CD4-positive, alpha-beta T cell treated with Interleukin-6 for 4 hours (primary cell): Measurements from ENCODE around the gene TMEM179.
"Not testable (repeated sequence)": the region's sequence is repeated elsewhere in the genome, so short reads cannot be mapped to it uniquely, and the experiment has no call there.

ENCODE experiments used
- DNase-seq: peaks from one replicate; pipeline ENCODE4 v3.0.0-alpha.2; 2020; ENCODE audit warnings: mixed read lengths

TMEM179 gene

GRCh38 chr14:104585966-104586697 lies 18.4 kb downstream of the TMEM179 start:
- no peak for DNase-seq

- no peak for DNase-seq
Observed at GRCh38 chr14:104584557-104584956, 20.0 kb downstream of the TMEM179 start.

- no peak for DNase-seq
Observed at GRCh38 chr14:104583424-104584306, 20.9 kb downstream of the TMEM179 start.

- DNase-seq: no peak
Observed at GRCh38 chr14:104582662-104583061, 21.9 kb downstream of the TMEM179 start.

GRCh38 chr14:104582005-104582404 lies 22.6 kb downstream of the TMEM179 start:
- no peak for DNase-seq

GRCh38 chr14:104581521-104581920 lies 23.1 kb downstream of the TMEM179 start:
- DNase-seq: no peak

- no peak for DNase-seq
Observed at GRCh38 chr14:104580961-104581360, 23.6 kb downstream of the TMEM179 start.

GRCh38 chr14:104579939-104580338 lies 24.6 kb downstream of the TMEM179 start:
- not testable (repeated sequence) for DNase-seq

GRCh38 chr14:104579507-104579906 lies 25.1 kb downstream of the TMEM179 start, which contains the start of gene C14orf180:
C14orf180 (plus strand) TSS chr14:104579764; CDS start chr14:104586431, 6,667 bp downstream.
- DNase-seq: no peak

- no peak for DNase-seq
Observed at GRCh38 chr14:104578321-104578720, 26.3 kb downstream of the TMEM179 start.

GRCh38 chr14:104577847-104578301 lies 26.7 kb downstream of the TMEM179 start:
- DNase-seq: no peak

GRCh38 chr14:104577426-104577825 lies 27.1 kb downstream of the TMEM179 start:
- no peak for DNase-seq

- DNase-seq: no peak
Observed at GRCh38 chr14:104576970-104577332, 27.6 kb downstream of the TMEM179 start.

GRCh38 chr14:104576232-104576969 lies 28.2 kb downstream of the TMEM179 start:
- no peak for DNase-seq

- no peak for DNase-seq
Observed at GRCh38 chr14:104574978-104575583, 29.5 kb downstream of the TMEM179 start.

- DNase-seq: no peak
Observed at GRCh38 chr14:104574536-104574935, 30.0 kb downstream of the TMEM179 start.

- DNase-seq: no peak
Observed at GRCh38 chr14:104573930-104574329, 30.6 kb downstream of the TMEM179 start.

GRCh38 chr14:104572668-104573067 lies 31.9 kb downstream of the TMEM179 start:
- DNase-seq: no peak

- no peak for DNase-seq
Observed at GRCh38 chr14:104572024-104572626, 32.4 kb downstream of the TMEM179 start.

- DNase-seq: no peak
Observed at GRCh38 chr14:104571246-104571645, 33.3 kb downstream of the TMEM179 start.

GRCh38 chr14:104569435-104569834 lies 35.1 kb downstream of the TMEM179 start:
- DNase-seq: no peak

GRCh38 chr14:104568620-104569019 lies 36.0 kb downstream of the TMEM179 start:
- no peak for DNase-seq

- DNase-seq: no peak
Observed at GRCh38 chr14:104567957-104568225, 36.7 kb downstream of the TMEM179 start.
